ENCODE measurements around the gene FANCC.

GRCh38 chr9:95094002-95094401, 223.5 kb downstream of the FANCC start:
- TF ChIP-seq EZH2 (IDR thresholded peaks at IDR 0.05; ENCODE audit: insufficient read depth, poor library complexity, severe bottlenecking) (no peak), EZH2phosphoT487 (IDR thresholded peaks at IDR 0.05; ENCODE audit: insufficient read depth, low read depth) (no peak)
